AG10803 (cell line): ENCODE results near the gene DIP2C.

Experiments used
- DNase-seq: peaks from one replicate; pipeline ENCODE4 v3.0.0; 2010; ENCODE audit warnings: low read depth
- H3K4me3 ChIP-seq: 2 replicates; pipeline ENCODE4 v1.5.1; 2011; ENCODE audit warnings: mild to moderate bottlenecking, low read length, control low read depth
- TF ChIP-seq, protein P1 (sequence below): conservative IDR thresholded peaks from 2 replicates; pipeline ENCODE4 v1.5.1; 2011; ENCODE audit warnings: mild to moderate bottlenecking, low read length, control low read depth, inconsistent platforms

DIP2C gene

DNA sequence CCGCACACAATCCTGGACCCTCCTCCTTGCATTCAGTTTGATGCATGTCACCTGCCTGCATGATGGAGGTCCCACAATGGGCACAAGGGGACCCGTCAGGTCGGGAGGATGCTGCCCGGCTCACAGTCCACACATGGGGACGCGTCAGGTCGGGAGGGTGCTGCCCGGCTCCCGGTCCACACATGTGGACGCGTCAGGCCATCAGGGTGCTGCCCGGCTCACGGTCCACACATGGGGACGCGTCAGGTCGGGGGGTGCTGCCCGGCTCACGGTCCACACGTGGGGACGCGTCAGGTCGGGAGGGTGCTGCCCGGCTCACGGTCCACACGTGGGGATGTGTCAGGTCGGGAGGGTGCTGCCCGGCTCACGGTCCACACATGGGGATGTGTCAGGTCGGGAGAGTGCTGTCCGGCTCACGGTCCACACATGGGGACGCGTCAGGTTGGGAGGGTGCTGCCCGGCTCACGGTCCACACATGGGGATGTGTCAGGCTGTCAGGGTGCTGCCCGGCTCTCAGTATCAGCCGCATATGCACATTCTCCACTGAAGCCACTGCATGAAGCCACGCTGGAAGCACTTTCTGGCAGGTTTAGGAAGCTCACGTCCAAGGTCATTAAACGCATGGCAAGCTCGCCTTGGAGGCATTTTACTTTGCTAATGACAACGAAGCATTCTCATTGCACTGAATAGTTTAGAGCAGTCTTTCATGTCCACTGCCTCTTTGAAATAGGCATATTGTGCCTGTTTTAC lies 50.3 kb downstream of the DIP2C start:
- TF ChIP-seq, protein P1, sequence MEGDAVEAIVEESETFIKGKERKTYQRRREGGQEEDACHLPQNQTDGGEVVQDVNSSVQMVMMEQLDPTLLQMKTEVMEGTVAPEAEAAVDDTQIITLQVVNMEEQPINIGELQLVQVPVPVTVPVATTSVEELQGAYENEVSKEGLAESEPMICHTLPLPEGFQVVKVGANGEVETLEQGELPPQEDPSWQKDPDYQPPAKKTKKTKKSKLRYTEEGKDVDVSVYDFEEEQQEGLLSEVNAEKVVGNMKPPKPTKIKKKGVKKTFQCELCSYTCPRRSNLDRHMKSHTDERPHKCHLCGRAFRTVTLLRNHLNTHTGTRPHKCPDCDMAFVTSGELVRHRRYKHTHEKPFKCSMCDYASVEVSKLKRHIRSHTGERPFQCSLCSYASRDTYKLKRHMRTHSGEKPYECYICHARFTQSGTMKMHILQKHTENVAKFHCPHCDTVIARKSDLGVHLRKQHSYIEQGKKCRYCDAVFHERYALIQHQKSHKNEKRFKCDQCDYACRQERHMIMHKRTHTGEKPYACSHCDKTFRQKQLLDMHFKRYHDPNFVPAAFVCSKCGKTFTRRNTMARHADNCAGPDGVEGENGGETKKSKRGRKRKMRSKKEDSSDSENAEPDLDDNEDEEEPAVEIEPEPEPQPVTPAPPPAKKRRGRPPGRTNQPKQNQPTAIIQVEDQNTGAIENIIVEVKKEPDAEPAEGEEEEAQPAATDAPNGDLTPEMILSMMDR: no peak
- no peak for DNase-seq
- H3K4me3 ChIP-seq: no peak overlapping the region

DNA sequence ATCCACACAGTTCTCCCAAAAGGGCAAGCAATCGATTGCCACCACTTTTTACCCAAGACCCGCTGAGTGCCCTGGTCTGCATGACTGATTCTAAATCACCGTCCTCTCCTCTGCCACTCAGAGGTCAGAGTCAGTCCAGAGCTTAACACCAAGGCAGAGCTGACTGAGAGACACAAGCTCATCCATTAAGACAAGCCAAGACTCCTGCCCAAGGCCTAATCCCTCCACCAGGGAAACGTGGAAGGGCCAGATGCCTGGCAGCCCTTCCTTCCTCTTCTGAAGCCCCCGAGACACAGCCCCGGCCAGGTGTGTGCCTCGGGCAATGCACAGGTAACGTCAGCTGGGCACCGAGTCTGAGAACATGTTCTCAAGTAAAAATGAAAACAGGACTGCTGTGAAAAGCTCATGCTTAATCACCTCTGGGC lies 51.7 kb downstream of the DIP2C start:
- TF ChIP-seq, protein P1: no peak
- DNase-seq: no peak

DNA sequence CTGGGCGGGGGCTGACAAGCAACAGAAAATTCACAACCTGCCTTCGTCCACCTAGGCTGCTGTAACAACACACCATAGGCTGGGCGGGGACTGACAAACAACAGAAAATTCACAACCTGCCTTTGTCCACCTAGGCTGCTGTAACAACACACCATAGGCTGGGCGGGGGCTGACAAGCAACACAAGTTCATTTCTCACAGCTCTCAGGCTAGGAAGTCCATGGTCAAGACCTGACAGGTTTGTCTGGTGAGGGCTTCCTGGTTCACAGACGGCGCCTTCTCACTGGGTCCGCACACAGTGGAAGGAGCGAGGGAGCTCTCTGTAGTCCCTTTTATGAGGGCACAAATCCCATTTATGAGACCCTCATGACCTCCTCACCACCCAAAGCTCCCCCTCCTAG lies 52.2 kb downstream of the DIP2C start:
- TF ChIP-seq, protein P1: no peak
- DNase-seq: no peak
- no peak overlapping the region for H3K4me3 ChIP-seq

More for the DNA sequence above, 51.7 kb downstream of the DIP2C start:
- H3K4me3 ChIP-seq: no peak overlapping the region

DNA sequence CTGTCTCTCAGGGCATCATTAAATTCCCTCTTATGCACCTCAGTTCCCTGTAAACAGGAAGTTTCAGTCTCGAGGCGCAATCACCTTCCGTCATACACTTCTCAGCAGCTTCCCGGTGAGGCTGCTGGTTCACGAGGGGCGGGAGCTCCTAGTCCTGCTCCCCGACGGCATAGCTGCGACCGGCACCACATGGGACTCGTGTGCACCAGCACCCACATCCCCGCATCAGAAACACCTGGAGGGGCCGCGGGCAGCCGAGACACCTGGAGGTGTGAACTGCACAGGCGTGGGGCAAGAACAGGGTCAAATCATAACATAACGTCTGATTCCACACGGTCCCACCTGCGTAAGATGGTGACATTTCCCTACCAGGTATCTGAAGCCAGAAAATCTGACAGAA lies 52.7 kb downstream of the DIP2C start:
- no peak overlapping the region for H3K4me3 ChIP-seq
- DNase-seq: no peak
- TF ChIP-seq, protein P1: no peak

DNA sequence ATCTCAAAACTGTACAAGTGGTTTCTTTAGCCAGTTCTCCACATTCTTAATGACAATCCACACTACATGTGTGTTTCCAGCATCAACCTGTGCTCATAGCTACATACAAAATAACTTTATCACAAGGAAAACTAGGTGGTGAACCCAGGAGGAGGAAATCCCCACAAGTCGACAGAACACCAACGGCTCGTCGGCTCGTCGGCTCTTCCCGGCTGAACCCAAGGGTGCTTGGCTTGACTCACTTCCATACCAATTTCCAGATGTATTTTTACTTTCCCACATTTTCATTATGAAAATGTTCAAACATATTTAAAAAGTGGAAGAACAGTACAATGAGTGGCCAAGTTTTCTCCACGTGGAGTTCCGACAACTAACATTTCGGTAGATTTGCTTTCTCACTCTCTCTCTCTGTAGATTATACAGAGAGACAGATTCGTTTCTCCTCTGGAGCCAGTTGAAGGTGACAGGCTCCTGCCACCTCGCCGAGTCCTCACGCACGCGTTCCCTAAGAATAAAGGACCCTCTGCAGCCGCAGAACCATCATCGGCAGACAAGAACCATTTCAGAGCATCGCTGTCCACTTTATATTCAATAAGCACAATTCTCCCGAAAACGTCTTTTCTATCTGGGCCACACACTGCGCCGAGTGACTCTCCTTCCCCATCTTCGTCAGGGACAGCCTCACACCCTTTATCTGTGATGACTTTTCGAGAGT lies 53.3 kb downstream of the DIP2C start:
- H3K4me3 ChIP-seq: no peak overlapping the region
- TF ChIP-seq, protein P1: no peak
- DNase-seq: no peak

DNA sequence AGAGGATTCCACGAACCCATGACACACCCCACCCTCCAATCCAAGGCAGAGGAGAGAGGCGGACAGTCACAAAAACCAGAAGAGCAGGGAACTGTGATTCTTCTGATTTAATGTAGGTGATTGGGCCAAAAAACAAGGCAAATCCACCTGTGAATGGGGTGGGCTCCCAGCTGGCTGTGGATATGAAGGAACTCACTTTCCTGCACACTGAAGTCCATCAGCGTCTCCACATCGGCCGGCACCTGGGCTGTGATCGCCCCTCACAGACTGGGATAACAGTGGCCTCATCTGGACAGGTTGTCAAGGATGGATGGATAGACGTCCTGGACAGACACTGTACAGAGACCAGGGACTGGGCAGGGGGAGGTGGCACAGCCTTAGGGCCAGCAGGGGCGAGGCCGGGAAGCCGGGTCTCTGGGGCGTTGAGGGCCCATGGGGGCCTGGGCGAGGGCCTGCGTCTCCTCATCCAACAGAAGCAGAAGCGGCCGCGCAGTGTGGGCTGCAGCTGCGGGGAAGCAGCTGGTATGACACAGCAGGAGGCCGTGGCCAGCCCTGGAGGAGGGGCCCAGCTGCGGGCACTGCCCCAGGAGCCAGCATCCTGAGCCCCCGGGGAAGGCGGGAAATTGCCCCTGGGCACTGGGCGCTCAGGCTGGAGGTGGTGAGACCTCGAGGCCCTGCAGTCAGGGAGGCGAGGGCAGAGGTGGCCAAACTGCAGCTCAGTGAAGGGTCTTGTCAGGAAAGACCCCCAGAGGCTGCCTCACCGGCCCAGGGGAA lies 54.2 kb downstream of the DIP2C start:
- TF ChIP-seq, protein P1: no peak
- no peak for DNase-seq
- no peak overlapping the region for H3K4me3 ChIP-seq
